GM12878 (cell line): ENCODE results near the gene VWA8.

Experiments used
- BCL3 ChIP-seq: IDR thresholded peaks from 2 replicates; pipeline ENCODE4 v1.6.1; 2011; ENCODE audit warnings: borderline replicate concordance, low read depth, mild to moderate bottlenecking, moderate library complexity, low read length; ENCODE audit not compliant: insufficient read depth, poor library complexity, severe bottlenecking
- CEBPB ChIP-seq, 2 experiments: fragments of 150-350 bp in 1 of 2; IDR thresholded peaks; 2 replicates each; pipeline ENCODE4 v1.6.1; 2012 to 2014; ENCODE audit warnings: low read depth in 2 of 2, low read length in 2 of 2, borderline replicate concordance in 1 of 2, inconsistent platforms in 1 of 2
- CTCF ChIP-seq, 3 experiments: IDR thresholded peaks in 2 of 3; conservative IDR thresholded peaks in 1 of 3; 2 replicates each; pipeline ENCODE4 v1.5.1; 2011; ENCODE audit warnings: low read depth in 3 of 3, low read length in 3 of 3, mild to moderate bottlenecking in 3 of 3, control low read depth in 2 of 3, moderate library complexity in 2 of 3, inconsistent platforms in 1 of 3, mixed read lengths in 1 of 3; ENCODE audit not compliant: control insufficient read depth in 2 of 3, insufficient read depth in 1 of 3; ENCODE audit errors: extremely low read depth in 1 of 3
- ELK1 ChIP-seq: IDR thresholded peaks from 2 replicates; pipeline ENCODE4 v1.6.1; 2012; ENCODE audit warnings: low read depth, low read length, improper control_type of control experiment
- EZH2 ChIP-seq: IDR thresholded peaks from 2 replicates; pipeline ENCODE4 v1.6.1; 2012; ENCODE audit warnings: low read depth, mild to moderate bottlenecking, control low read depth, inconsistent platforms, low read length, borderline replicate concordance; ENCODE audit not compliant: control insufficient read depth
- JUNB ChIP-seq: IDR thresholded peaks from 2 replicates; pipeline ENCODE4 v1.6.1; 2016; ENCODE audit warnings: antibody characterized with exemption, mild to moderate bottlenecking
- MXI1 ChIP-seq: fragments of 150-350 bp; IDR thresholded peaks from 2 replicates; pipeline ENCODE4 v1.6.1; 2011; ENCODE audit warnings: low read depth, mild to moderate bottlenecking, inconsistent platforms, low read length, improper control_type of control experiment
- POU2F2 ChIP-seq: IDR thresholded peaks from 3 replicates; pipeline ENCODE4 v1.6.1; 2011; ENCODE audit warnings: low read depth, mild to moderate bottlenecking, low read length, borderline replicate concordance
- SMARCA5 ChIP-seq: fragments of 450-650 bp; IDR thresholded peaks from 2 replicates; pipeline ENCODE4 v1.6.1; 2017; ENCODE audit warnings: mild to moderate bottlenecking
- TARDBP ChIP-seq: IDR thresholded peaks from 2 replicates; pipeline ENCODE4 v1.6.1; 2016; ENCODE audit warnings: borderline replicate concordance

GRCh38 chr13:41528021-41528420 is 432.9 kb downstream of the VWA8 start:
- TF ChIP-seq BCL3 (no peak), CEBPB (IDR thresholded peaks at IDR 0.05; ENCODE audit: borderline replicate concordance in 1 of 2, low read depth in 2 of 2, low read length in 2 of 2) (no peak), EZH2 (no peak), CTCF (IDR thresholded peaks at IDR 0.05 in 2 of 3, conservative IDR thresholded peaks at IDR 0.05 in 1 of 3; ENCODE audit: control insufficient read depth in 2 of 3, extremely low read depth in 1 of 3, insufficient read depth in 1 of 3, low read depth in 3 of 3, low read length in 3 of 3) (no peak), MXI1 (no peak), ELK1 (no peak), TARDBP (no peak), POU2F2 (no peak), JUNB (no peak), SMARCA5 (no peak)
